Gastroesophageal sphincter (tissue), 4 donors: ENCODE results near the gene EXD3. TPM values are rescaled to one million over a fixed set of nuclear protein-coding genes. Genes with fewer than 3 reads are reported as not detected.

Experiments used
- ATAC-seq: fragments of 150-250 bp; one replicate; pipeline ENCODE4 v1.9.1; 2016; ENCODE audit warnings: mild to moderate bottlenecking, moderate library complexity
- H3K27ac ChIP-seq, 4 donors: fragments of 200-600 bp; sonication (generic) in 3 of 4; 1 replicate in 3 of 4; 2 replicates in 1 of 4; pipeline ENCODE4 v1.5.1; 2016 to 2019
- H3K27me3 ChIP-seq: fragments of 200-600 bp; sonication (generic); one replicate; pipeline ENCODE4 v1.5.1; 2019
- H3K36me3 ChIP-seq, 2 donors: fragments of 200-600 bp; sonication (generic); one replicate each; pipeline ENCODE4 v1.5.1; 2019; ENCODE audit warnings: control low read depth in 1 of 2
- H3K4me1 ChIP-seq, 3 donors: fragments of 200-600 bp; sonication (generic); 1 replicate in 2 of 3; 2 replicates in 1 of 3; pipeline ENCODE4 v1.5.1; 2016 to 2019; ENCODE audit warnings: control low read depth in 2 of 3
- H3K4me3 ChIP-seq, 2 donors: fragments of 200-600 bp; sonication (generic); one replicate each; pipeline ENCODE4 v1.5.1; 2019; ENCODE audit warnings: mild to moderate bottlenecking in 1 of 2, moderate library complexity in 1 of 2
- H3K9me3 ChIP-seq, 3 donors: fragments of 200-600 bp; sonication (generic); one replicate each; pipeline ENCODE4 v1.5.1; 2017 to 2019; ENCODE audit warnings: control low read depth in 2 of 3
- CTCF ChIP-seq, 4 experiments: fragments of 200-600 bp in 2 of 4; fragments of 450-650 bp in 2 of 4; sonication (generic) in 1 of 4; IDR thresholded peaks; one replicate each; pipeline ENCODE4 v1.5.1; 2017 to 2019; ENCODE audit warnings: antibody characterized with exemption in 4 of 4, mild to moderate bottlenecking in 2 of 4, moderate library complexity in 2 of 4
- EP300 ChIP-seq: sonication (generic); formaldehyde crosslinking; IDR thresholded peaks from one replicate; pipeline ENCODE4 v1.6.1; 2017; ENCODE audit warnings: antibody characterized with exemption, mild to moderate bottlenecking
- POLR2A ChIP-seq, 2 donors: fragments of 450-650 bp; IDR thresholded peaks; one replicate each; pipeline ENCODE4 v1.6.1; 2017; ENCODE audit warnings: antibody characterized with exemption in 2 of 2, mild to moderate bottlenecking in 2 of 2, moderate library complexity in 1 of 2
- POLR2AphosphoS5 ChIP-seq: sonication (generic); formaldehyde crosslinking; IDR thresholded peaks from one replicate; pipeline ENCODE4 v1.6.1; 2017; ENCODE audit warnings: antibody characterized with exemption
- WGBS, 2 donors: methylation state at CpG; one replicate each; pipeline ENCODE4 v1.1.5; 2018; ENCODE audit warnings: low coverage in 1 of 2; 5-methylcytosine and 5-hydroxymethylcytosine counted together
- total RNA-seq, 4 donors: library from RNA; depleted of rRNA; stranded (reverse); fragments of >200 nt; gene quantifications; one replicate each; pipeline ENCODE4 v1.1.0, GENCODE V29; 2016

The EXD3 gene
- total RNA-seq, 4 donors from 2014 or later, result 3.7 to 29.7 (median 10.9) TPM

GRCh38 chr9:137354845-137355760, 67.9 kb downstream of the EXD3 start:
- peak overlapping the region in 2 of 4 donors; percentile 27 to 43 for H3K27ac ChIP-seq
- H3K27me3 ChIP-seq, result no peaks in the 10 kb centered on the region
- 90% methylated on average over 2 of the region's 30 CpGs; no CpG with 5 or more reads in 1 of the 2 donors for WGBS, 2 donors
- ATAC-seq, result no peak
- H3K9me3 ChIP-seq, result peaks cover 0 to 24% (median 0%) of the 10 kb centered on the region in 3 donors
- H3K36me3 ChIP-seq, result peaks cover 0 to 22% of the 10 kb centered on the region in 2 donors
- H3K4me1 ChIP-seq, result no peaks in the 10 kb centered on the region
- TF ChIP-seq EP300 (no peak), POLR2AphosphoS5 (no peak), CTCF (IDR thresholded peaks at IDR 0.05) (no peak), POLR2A (IDR thresholded peaks at IDR 0.05) (no peak)
- H3K4me3 ChIP-seq, result no peak overlapping the region

GRCh38 chr9:137354153-137354844, 68.7 kb downstream of the EXD3 start:
- no CpG with 5 or more reads among the region's 28 CpGs for WGBS, 2 donors

GRCh38 chr9:137353223-137354152, 69.5 kb downstream of the EXD3 start:
- no peaks in the 10 kb centered on the region for H3K27me3 ChIP-seq

More at GRCh38 chr9:137354153-137354844, 68.7 kb downstream of the EXD3 start:
- no peak for ATAC-seq
- Histone ChIP-seq H3K27me3 (no peaks in the 10 kb centered on the region), H3K27ac (peak overlapping the region in 3 of 4 donors; percentile 27 to 43 (median 28)), H3K9me3 (peaks cover 0 to 24% (median 0%) of the 10 kb centered on the region in 3 donors), H3K36me3 (peaks cover 0 to 26% of the 10 kb centered on the region in 2 donors), H3K4me1 (no peaks in the 10 kb centered on the region), H3K4me3 (no peak overlapping the region)
- TF ChIP-seq EP300 (no peak), CTCF (IDR thresholded peaks at IDR 0.05) (no peak), POLR2A (IDR thresholded peaks at IDR 0.05) (no peak)

More at GRCh38 chr9:137353223-137354152, 69.5 kb downstream of the EXD3 start:
- ATAC-seq, result peak; percentile 64
- Histone ChIP-seq H3K4me1 (no peaks in the 10 kb centered on the region), H3K9me3 (peaks cover 0 to 24% (median 0%) of the 10 kb centered on the region in 3 donors), H3K4me3 (no peak overlapping the region), H3K27ac (peak overlapping the region in 3 of 4 donors; percentile 27 to 43 (median 28)), H3K36me3 (peaks cover 0 to 31% of the 10 kb centered on the region in 2 donors)
- WGBS, 2 donors, result 100% methylated on average over 2 of the region's 43 CpGs; no CpG with 5 or more reads in 1 of the 2 donors
- TF ChIP-seq POLR2AphosphoS5, result peak; percentile 6
- no peak for TF ChIP-seq CTCF (IDR thresholded peaks at IDR 0.05)
